ENCODE measurements around the gene ATL2.

The ATL2 gene

GRCh38 chr2:38390947-38391346 lies 13.9 kb upstream of the ATL2 start:
- no peak for DNase-seq (ENCODE audit: low read depth, low spot score)

GRCh38 chr2:38387887-38388286 lies 10.8 kb upstream of the ATL2 start:
- DNase-seq (ENCODE audit: low read depth, low spot score): no peak

GRCh38 chr2:38386821-38387220 lies 9.7 kb upstream of the ATL2 start:
- DNase-seq (ENCODE audit: low read depth, low spot score): no peak

- DNase-seq (ENCODE audit: low read depth, low spot score): no peak
These were observed 9.3 kb upstream of the ATL2 start for GRCh38 chr2:38386377-38386776.

- no peak for DNase-seq (ENCODE audit: low read depth, low spot score)
These were observed 7.3 kb upstream of the ATL2 start for GRCh38 chr2:38384338-38384737.

- peak; percentile 81 for DNase-seq (ENCODE audit: low read depth, low spot score)
These were observed 6.7 kb upstream of the ATL2 start for GRCh38 chr2:38383741-38384140.

- DNase-seq (ENCODE audit: low read depth, low spot score): no peak
These were observed 4.5 kb upstream of the ATL2 start for GRCh38 chr2:38381381-38382143.

- DNase-seq (ENCODE audit: low read depth, low spot score): no peak
These were observed 3.5 kb upstream of the ATL2 start for GRCh38 chr2:38380397-38381130.

GRCh38 chr2:38376346-38377049 lies 575 bp downstream of the ATL2 start:
- DNase-seq (ENCODE audit: low read depth, low spot score): peak; percentile 89

GRCh38 chr2:38375696-38376345 lies 1.3 kb downstream of the ATL2 start:
- peak; percentile 25 for DNase-seq (ENCODE audit: low read depth, low spot score)

GRCh38 chr2:38374984-38375383 lies 2.1 kb downstream of the ATL2 start:
- DNase-seq (ENCODE audit: low read depth, low spot score): no peak

- DNase-seq (ENCODE audit: low read depth, low spot score): no peak
These were observed 5.8 kb downstream of the ATL2 start for GRCh38 chr2:38371235-38371634.

GRCh38 chr2:38370664-38371063 lies 6.4 kb downstream of the ATL2 start:
- no peak for DNase-seq (ENCODE audit: low read depth, low spot score)

GRCh38 chr2:38362232-38362631 lies 14.8 kb downstream of the ATL2 start:
- no peak for DNase-seq (ENCODE audit: low read depth, low spot score)

- DNase-seq (ENCODE audit: low read depth, low spot score): no peak
These were observed 16.9 kb downstream of the ATL2 start for GRCh38 chr2:38360177-38360576.

- DNase-seq (ENCODE audit: low read depth, low spot score): no peak
These were observed 23.7 kb downstream of the ATL2 start for GRCh38 chr2:38353402-38353801.

- no peak for DNase-seq (ENCODE audit: low read depth, low spot score)
These were observed 24.7 kb downstream of the ATL2 start for GRCh38 chr2:38352336-38352735.

- DNase-seq (ENCODE audit: low read depth, low spot score): no peak
These were observed 31.6 kb downstream of the ATL2 start for GRCh38 chr2:38345323-38346038.

- DNase-seq (ENCODE audit: low read depth, low spot score): no peak
These were observed 32.3 kb downstream of the ATL2 start for GRCh38 chr2:38344813-38345212.

GRCh38 chr2:38343212-38343611 lies 33.9 kb downstream of the ATL2 start:
- DNase-seq (ENCODE audit: low read depth, low spot score): no peak

- DNase-seq (ENCODE audit: low read depth, low spot score): no peak
These were observed 40.5 kb downstream of the ATL2 start for GRCh38 chr2:38336621-38337020.
